Measurements from ENCODE around the gene TRIM62. TPM values are rescaled to one million over a fixed set of nuclear protein-coding genes. Genes with fewer than 3 reads are reported as not detected.
A peak's percentile ranks its signal among the peaks of the same experiment; 100 is the strongest.
"Not testable (repeated sequence)": the region's sequence is repeated elsewhere in the genome, so short reads cannot be mapped to it uniquely, and the experiment has no call there.

The TRIM62 gene
- total RNA-seq, 1 donor from 2014 or later: 10.8 TPM

DNA sequence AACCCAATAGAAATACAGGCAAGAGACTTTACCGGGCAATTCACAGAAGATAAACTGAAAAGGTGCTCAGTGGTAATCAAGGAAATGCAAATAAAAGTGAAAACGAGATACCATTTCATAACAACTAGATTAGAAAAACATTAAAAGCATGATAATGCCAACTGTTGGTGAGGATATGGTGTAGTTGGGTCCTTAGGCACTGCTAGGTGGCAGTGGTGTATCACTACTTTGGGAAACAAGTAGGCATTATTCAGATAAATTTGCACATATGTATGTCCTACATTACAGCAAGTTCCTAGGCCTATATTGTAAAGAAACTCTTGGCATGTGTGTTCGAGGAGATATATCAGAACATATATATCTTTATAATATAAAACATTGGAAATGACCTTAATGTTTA, 69.9 kb downstream of the TRIM62 start:
- no peak overlapping the region for H3K9ac ChIP-seq (ENCODE audit: low read length)
- no peak overlapping the region for H3K27ac ChIP-seq (ENCODE audit: low read depth, low read length)
- H3K4me3 ChIP-seq (ENCODE audit: insufficient read depth, low read depth, low read length): no peak overlapping the region
- H3K36me3 ChIP-seq (ENCODE audit: insufficient read depth, low read length): no peaks in the 10 kb centered on the region
- H3K9me3 ChIP-seq (ENCODE audit: insufficient read depth, low read depth, low read length): peaks cover 3% of the 10 kb centered on the region
- no peaks in the 10 kb centered on the region for H4K20me1 ChIP-seq (ENCODE audit: insufficient read depth, low read length)
- H2AFZ ChIP-seq (ENCODE audit: low read depth, low read length): no peak overlapping the region
- peaks cover 13% of the 10 kb centered on the region for H3K9me3 Mint-ChIP-seq (ENCODE audit: unreplicated experiment)
- no peak for TF ChIP-seq EZH2 (IDR thresholded peaks at IDR 0.05; ENCODE audit: insufficient read depth, low read length)
- TF ChIP-seq, protein P1, sequence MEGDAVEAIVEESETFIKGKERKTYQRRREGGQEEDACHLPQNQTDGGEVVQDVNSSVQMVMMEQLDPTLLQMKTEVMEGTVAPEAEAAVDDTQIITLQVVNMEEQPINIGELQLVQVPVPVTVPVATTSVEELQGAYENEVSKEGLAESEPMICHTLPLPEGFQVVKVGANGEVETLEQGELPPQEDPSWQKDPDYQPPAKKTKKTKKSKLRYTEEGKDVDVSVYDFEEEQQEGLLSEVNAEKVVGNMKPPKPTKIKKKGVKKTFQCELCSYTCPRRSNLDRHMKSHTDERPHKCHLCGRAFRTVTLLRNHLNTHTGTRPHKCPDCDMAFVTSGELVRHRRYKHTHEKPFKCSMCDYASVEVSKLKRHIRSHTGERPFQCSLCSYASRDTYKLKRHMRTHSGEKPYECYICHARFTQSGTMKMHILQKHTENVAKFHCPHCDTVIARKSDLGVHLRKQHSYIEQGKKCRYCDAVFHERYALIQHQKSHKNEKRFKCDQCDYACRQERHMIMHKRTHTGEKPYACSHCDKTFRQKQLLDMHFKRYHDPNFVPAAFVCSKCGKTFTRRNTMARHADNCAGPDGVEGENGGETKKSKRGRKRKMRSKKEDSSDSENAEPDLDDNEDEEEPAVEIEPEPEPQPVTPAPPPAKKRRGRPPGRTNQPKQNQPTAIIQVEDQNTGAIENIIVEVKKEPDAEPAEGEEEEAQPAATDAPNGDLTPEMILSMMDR (IDR thresholded peaks at IDR 0.05; ENCODE audit: insufficient read depth, low read depth, low read length): peak; percentile 23
- no peak overlapping the region for H3K4me3 Mint-ChIP-seq (ENCODE audit: unreplicated experiment)
- H3K4me1 ChIP-seq (ENCODE audit: insufficient read depth, low read length): no peaks in the 10 kb centered on the region
- DNase-seq (ENCODE audit: low read depth) (no peak), FAIRE-seq (no peak)
- no peaks in the 10 kb centered on the region for H3K27me3 ChIP-seq (ENCODE audit: insufficient read depth, low read length)
- no peaks in the 10 kb centered on the region for H3K27me3 Mint-ChIP-seq (ENCODE audit: low read depth, unreplicated experiment)
- H3K36me3 Mint-ChIP-seq (ENCODE audit: low read depth, unreplicated experiment): peaks cover 21% of the 10 kb centered on the region
- H3K4me1 Mint-ChIP-seq (ENCODE audit: low read depth, unreplicated experiment): no peaks in the 10 kb centered on the region
- H3K4me2 ChIP-seq (ENCODE audit: low read length): no peak overlapping the region
- H3K79me2 ChIP-seq (ENCODE audit: insufficient read depth, low read length): no peaks in the 10 kb centered on the region
- H3K27ac Mint-ChIP-seq (ENCODE audit: unreplicated experiment): no peak overlapping the region

GRCh38 chr1:33110477-33110876, 71.4 kb downstream of the TRIM62 start:
- DNase-seq (ENCODE audit: low read depth): no peak
- Histone ChIP-seq H3K9ac (ENCODE audit: low read length) (no peak overlapping the region), H3K4me2 (ENCODE audit: low read length) (no peak overlapping the region), H2AFZ (ENCODE audit: low read depth, low read length) (no peak overlapping the region), H3K27ac (ENCODE audit: low read depth, low read length) (no peak overlapping the region), H3K9me3 (ENCODE audit: insufficient read depth, low read depth, low read length) (peaks cover 3% of the 10 kb centered on the region), H3K4me3 (ENCODE audit: insufficient read depth, low read depth, low read length) (no peak overlapping the region), H3K4me1 (ENCODE audit: insufficient read depth, low read length) (no peaks in the 10 kb centered on the region), H4K20me1 (ENCODE audit: insufficient read depth, low read length) (no peaks in the 10 kb centered on the region), H3K27me3 (ENCODE audit: insufficient read depth, low read length) (no peaks in the 10 kb centered on the region), H3K79me2 (ENCODE audit: insufficient read depth, low read length) (no peaks in the 10 kb centered on the region), H3K36me3 (ENCODE audit: insufficient read depth, low read length) (no peaks in the 10 kb centered on the region)
- Mint-ChIP-seq H3K27ac (ENCODE audit: unreplicated experiment) (no peak overlapping the region), H3K27me3 (ENCODE audit: low read depth, unreplicated experiment) (no peaks in the 10 kb centered on the region), H3K4me3 (ENCODE audit: unreplicated experiment) (no peak overlapping the region), H3K9me3 (ENCODE audit: unreplicated experiment) (peaks cover 14% of the 10 kb centered on the region), H3K36me3 (ENCODE audit: low read depth, unreplicated experiment) (peaks cover 22% of the 10 kb centered on the region), H3K4me1 (ENCODE audit: low read depth, unreplicated experiment) (no peaks in the 10 kb centered on the region)
- TF ChIP-seq EZH2 (IDR thresholded peaks at IDR 0.05; ENCODE audit: insufficient read depth, low read length): no peak
- TF ChIP-seq, protein P1 (IDR thresholded peaks at IDR 0.05; ENCODE audit: insufficient read depth, low read depth, low read length): no peak
- FAIRE-seq: no peak

DNA sequence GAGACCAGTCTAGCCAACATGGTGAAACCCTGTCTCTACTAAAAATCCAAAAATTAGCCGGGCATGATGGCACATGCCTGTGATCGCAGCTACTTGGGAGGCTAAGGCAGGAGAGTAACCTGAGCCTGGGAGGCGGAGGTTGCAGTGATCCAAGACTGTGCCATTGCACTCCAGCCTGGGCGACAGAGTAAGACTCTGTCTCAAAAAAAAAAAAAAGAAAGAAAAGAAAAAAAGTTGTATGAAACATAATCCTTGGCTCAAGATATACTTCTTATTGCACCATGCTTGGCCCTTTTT, 81.8 kb downstream of the TRIM62 start:
- peaks cover 32% of the 10 kb centered on the region for H3K4me1 Mint-ChIP-seq (ENCODE audit: low read depth, unreplicated experiment)
- Histone ChIP-seq H3K4me2 (ENCODE audit: low read length) (peak overlapping the region; percentile 72), H3K4me1 (ENCODE audit: insufficient read depth, low read length) (peaks cover 35% of the 10 kb centered on the region), H3K9ac (ENCODE audit: low read length) (peak overlapping the region; percentile 67), H3K27ac (ENCODE audit: low read depth, low read length) (peak overlapping the region; percentile 81)
- not testable (repeated sequence) for H4K20me1 ChIP-seq (ENCODE audit: insufficient read depth, low read length); H3K27me3 Mint-ChIP-seq (ENCODE audit: low read depth, unreplicated experiment); H3K4me3 Mint-ChIP-seq (ENCODE audit: unreplicated experiment); H2AFZ ChIP-seq (ENCODE audit: low read depth, low read length); H3K79me2 ChIP-seq (ENCODE audit: insufficient read depth, low read length); H3K9me3 ChIP-seq (ENCODE audit: insufficient read depth, low read depth, low read length); FAIRE-seq; H3K4me3 ChIP-seq (ENCODE audit: insufficient read depth, low read depth, low read length); H3K27me3 ChIP-seq (ENCODE audit: insufficient read depth, low read length); DNase-seq (ENCODE audit: low read depth); H3K36me3 ChIP-seq (ENCODE audit: insufficient read depth, low read length); H3K9me3 Mint-ChIP-seq (ENCODE audit: unreplicated experiment)
- peak overlapping the region; percentile 97 for H3K27ac Mint-ChIP-seq (ENCODE audit: unreplicated experiment)
- H3K36me3 Mint-ChIP-seq (ENCODE audit: low read depth, unreplicated experiment): peaks cover 25% of the 10 kb centered on the region

Data from astrocyte (in vitro differentiated cells and primary cell).